Kidney (tissue), 14 donors: Measurements from ENCODE around the gene S100A14. TPM values are rescaled to one million over a fixed set of nuclear protein-coding genes. Genes with fewer than 3 reads are reported as not detected.

Experiments used
- DNase-seq, 5 donors: peaks; one replicate each; pipeline ENCODE4 v3.0.0-alpha.2; 2013 to 2020
- FAIRE-seq: peaks from 2 replicates; lab custom pipeline; 2012; peaks lifted over from hg19 to GRCh38; lab: Jason Lieb, UNC
- H3K27ac ChIP-seq, 2 donors: one replicate each; pipeline ENCODE4 v1.7.0; 2013; ENCODE audit warnings: low read depth in 2 of 2, low read length in 2 of 2, inconsistent platforms in 1 of 2
- H3K27me3 ChIP-seq: one replicate; pipeline ENCODE4 v1.7.1; 2013; ENCODE audit warnings: low read length, inconsistent platforms; ENCODE audit not compliant: control insufficient read depth, insufficient read depth
- H3K36me3 ChIP-seq, 3 donors: one replicate each; pipeline versions ENCODE4 v1.7.0 to v1.7.1; 2013; ENCODE audit warnings: low read length in 3 of 3, control low read depth in 1 of 3, inconsistent platforms in 1 of 3; ENCODE audit not compliant: insufficient read depth in 3 of 3, control insufficient read depth in 2 of 3
- H3K4me1 ChIP-seq, 3 donors: one replicate each; pipeline versions ENCODE4 v1.7.0 to v1.7.1; 2013; ENCODE audit warnings: low read length in 3 of 3, inconsistent platforms in 1 of 3, low read depth in 1 of 3; ENCODE audit not compliant: control insufficient read depth in 2 of 3, insufficient read depth in 2 of 3
- H3K4me3 ChIP-seq, 3 donors: one replicate each; pipeline versions ENCODE4 v1.7.0 to v1.8.1; 2013; ENCODE audit warnings: low read length in 3 of 3, control low read depth in 1 of 3, inconsistent platforms in 1 of 3
- H3K9ac ChIP-seq, 3 donors: one replicate each; pipeline versions ENCODE4 v1.7.0 to v1.7.1; 2013; ENCODE audit warnings: low read length in 3 of 3, control low read depth in 1 of 3, inconsistent platforms in 1 of 3
- H3K9me3 ChIP-seq, 3 donors: one replicate each; pipeline versions ENCODE4 v1.7.0 to v1.7.1; 2013; ENCODE audit warnings: low read length in 3 of 3, control low read depth in 1 of 3, inconsistent platforms in 1 of 3; ENCODE audit not compliant: control insufficient read depth in 2 of 3, insufficient read depth in 1 of 3
- intact Hi-C: fragments of 100-400 bp; cut with DNase I; formaldehyde crosslinking; loops from one replicate; pipeline ENCODE4 v1.11.1; 2022
- polyA plus RNA-seq: library from polyadenylated mRNA; stranded (reverse); fragments of 350-450 nt; fragmentation: Illumina TruSeq; extraction: RNeasy Lipid Tissue Mini Kit (QIAGEN cat#74804); gene quantifications from one replicate; pipeline ENCODE4 v1.2.3, GENCODE V29; 2014; ENCODE audit warnings: low read depth, low replicate concordance; ENCODE audit not compliant: insufficient read depth
- total RNA-seq: library from RNA; stranded (reverse); fragmentation: NEBNext Ultra II Directional; extraction: Animal tissue kit (Norgen Biotek cat#: 25700); gene quantifications from one replicate; pipeline ENCODE4 v1.2.1, GENCODE V29; 2021
- TF ChIP-seq, protein P1 (sequence below): IDR thresholded peaks from 3 replicates; pipeline ENCODE4 v1.5.1; 2012; ENCODE audit warnings: mild to moderate bottlenecking, moderate library complexity, borderline replicate concordance; ENCODE audit not compliant: insufficient read depth; ENCODE audit errors: extremely low read depth
- donor health status: control.
- donor health status: control.
- donor health status: control.
- donor health status: control.
- donor health status: control.
- donor health status: DM: yes; HTN: yes; CAD: no.
- donor health status: Normal renal cell carcinoma (clear cell type).

S100A14 gene
- total and polyA plus RNA-seq, 2 donors from 2014 or later: 35.6 to 75.9 TPM

DNA sequence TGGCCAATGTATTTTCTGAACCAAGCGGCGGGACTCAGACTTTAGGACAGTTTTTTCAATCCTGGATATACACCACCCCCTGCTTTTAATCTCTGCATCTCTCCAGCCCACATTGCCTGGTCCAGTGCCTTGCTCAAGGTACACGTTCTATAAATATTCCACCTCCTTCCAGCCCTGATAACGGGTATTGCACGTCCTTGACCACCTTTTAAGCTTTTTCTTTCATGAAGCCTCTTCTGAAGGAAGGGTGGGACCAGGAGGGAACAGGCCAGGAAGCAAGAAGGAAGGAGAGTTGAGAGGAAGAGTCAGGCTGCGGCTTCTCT is 6.6 kb downstream of the S100A14 start:
- FAIRE-seq (no peak), DNase-seq (no peak)
- Histone ChIP-seq H3K27me3 (no peaks in the 10 kb centered on the region), H3K9me3 (no peaks in the 10 kb centered on the region), H3K27ac (peak overlapping the region; percentile 78 to 93), H3K36me3 (peaks cover 0 to 8% (median 2%) of the 10 kb centered on the region in 3 donors), H3K9ac (peak overlapping the region in 1 of 3 donors; percentile 86), H3K4me1 (peaks cover 7 to 19% (median 17%) of the 10 kb centered on the region in 3 donors), H3K4me3 (peak overlapping the region in 1 of 3 donors; percentile 62)
- TF ChIP-seq, protein P1, sequence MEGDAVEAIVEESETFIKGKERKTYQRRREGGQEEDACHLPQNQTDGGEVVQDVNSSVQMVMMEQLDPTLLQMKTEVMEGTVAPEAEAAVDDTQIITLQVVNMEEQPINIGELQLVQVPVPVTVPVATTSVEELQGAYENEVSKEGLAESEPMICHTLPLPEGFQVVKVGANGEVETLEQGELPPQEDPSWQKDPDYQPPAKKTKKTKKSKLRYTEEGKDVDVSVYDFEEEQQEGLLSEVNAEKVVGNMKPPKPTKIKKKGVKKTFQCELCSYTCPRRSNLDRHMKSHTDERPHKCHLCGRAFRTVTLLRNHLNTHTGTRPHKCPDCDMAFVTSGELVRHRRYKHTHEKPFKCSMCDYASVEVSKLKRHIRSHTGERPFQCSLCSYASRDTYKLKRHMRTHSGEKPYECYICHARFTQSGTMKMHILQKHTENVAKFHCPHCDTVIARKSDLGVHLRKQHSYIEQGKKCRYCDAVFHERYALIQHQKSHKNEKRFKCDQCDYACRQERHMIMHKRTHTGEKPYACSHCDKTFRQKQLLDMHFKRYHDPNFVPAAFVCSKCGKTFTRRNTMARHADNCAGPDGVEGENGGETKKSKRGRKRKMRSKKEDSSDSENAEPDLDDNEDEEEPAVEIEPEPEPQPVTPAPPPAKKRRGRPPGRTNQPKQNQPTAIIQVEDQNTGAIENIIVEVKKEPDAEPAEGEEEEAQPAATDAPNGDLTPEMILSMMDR: no peak
- intact Hi-C loops: no loop called here

DNA sequence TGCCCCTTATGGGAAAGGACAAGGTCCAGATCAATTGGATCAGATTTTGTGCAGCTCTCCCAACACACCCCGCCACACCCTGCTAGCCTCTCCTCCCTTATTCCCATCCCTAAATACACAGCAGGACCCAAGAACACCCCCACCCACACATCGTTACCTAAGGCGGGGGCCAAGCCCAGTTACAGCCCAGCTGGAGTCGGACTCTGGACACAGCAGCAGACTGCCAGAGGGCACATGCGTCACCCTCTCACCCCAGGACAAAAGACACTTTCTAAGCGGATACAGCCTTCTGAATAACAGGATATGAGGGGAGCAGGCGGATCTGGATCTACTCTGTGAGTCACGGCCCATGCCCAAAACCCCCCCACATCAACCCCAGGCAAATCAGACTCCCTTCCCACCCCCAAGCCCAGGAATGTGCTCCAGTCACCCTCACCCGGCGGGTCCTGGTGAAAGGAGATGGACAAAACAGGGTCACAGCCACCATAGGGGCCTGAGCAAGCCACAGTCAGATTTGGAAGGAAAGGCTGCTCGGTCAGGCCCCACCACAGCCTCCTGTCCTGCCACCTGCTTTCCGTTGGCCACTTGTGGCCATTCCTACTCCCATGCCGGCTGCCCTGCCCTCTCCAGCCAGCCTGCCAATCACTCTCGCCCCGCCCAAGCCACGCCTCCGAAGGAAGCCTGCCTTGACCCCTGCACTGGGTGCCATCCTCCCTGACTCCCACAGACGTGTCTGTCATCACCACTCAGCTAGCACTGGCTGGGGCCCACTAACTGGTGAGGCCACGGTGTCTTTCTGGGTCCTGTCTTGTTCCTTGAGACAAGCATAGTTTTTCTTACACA is 7.2 kb downstream of the S100A14 start:
- peaks cover 0 to 8% (median 2%) of the 10 kb centered on the region in 3 donors for H3K36me3 ChIP-seq
- H3K4me3 ChIP-seq: peak overlapping the region; percentile 31 to 62 (median 41)
- H3K9me3 ChIP-seq: no peaks in the 10 kb centered on the region
- intact Hi-C loops: no loop called here
- peaks cover 7 to 19% (median 17%) of the 10 kb centered on the region in 3 donors for H3K4me1 ChIP-seq
- TF ChIP-seq, protein P1: no peak
- FAIRE-seq (no peak), DNase-seq (peak; percentile 65 to 92 (median 84))
- peak overlapping the region; percentile 89 to 93 for H3K27ac ChIP-seq
- no peaks in the 10 kb centered on the region for H3K27me3 ChIP-seq
- H3K9ac ChIP-seq: peak overlapping the region in 2 of 3 donors; percentile 20 to 86

DNA sequence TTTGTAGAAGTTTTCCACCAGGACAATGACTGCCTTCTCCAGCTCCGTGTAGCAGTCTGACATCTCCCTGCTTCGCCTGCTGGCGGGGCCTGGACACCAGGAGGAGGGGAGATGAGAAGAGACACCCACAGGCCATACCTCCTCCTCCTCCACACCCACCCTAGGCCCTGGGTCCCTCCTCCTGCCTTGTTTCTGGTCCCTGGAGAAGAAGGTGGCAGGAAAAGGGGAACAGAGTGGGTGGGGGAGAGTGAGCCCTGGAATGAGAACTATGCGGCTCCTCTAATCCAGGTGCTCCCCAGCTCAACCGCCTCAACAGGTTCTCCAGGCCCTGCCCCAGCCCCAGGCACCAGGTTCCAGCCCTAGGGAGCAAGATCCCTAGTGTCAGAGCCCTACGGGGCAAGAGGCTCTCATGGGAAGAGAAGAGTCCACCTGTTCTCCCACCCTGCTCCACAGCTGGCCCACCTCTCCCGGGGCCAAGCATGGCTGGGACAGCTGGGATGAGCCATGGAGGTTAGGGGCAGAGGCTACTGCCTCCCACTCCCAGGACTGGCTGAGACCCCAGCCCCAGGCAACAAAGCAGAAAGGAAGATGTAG is 7.9 kb downstream of the S100A14 start:
- intact Hi-C loops: no loop called here
- TF ChIP-seq, protein P1: no peak
- FAIRE-seq: no peak
- peak overlapping the region in 2 of 3 donors; percentile 20 to 86 for H3K9ac ChIP-seq
- peak in 4 of 5 donors; percentile 46 to 69 (median 53) for DNase-seq
- H3K27ac ChIP-seq: peak overlapping the region; percentile 89 to 93
- peak overlapping the region; percentile 31 to 62 (median 41) for H3K4me3 ChIP-seq
- H3K4me1 ChIP-seq: peaks cover 5 to 19% (median 17%) of the 10 kb centered on the region in 3 donors
- H3K36me3 ChIP-seq: peaks cover 0 to 8% (median 2%) of the 10 kb centered on the region in 3 donors
- no peaks in the 10 kb centered on the region for H3K27me3 ChIP-seq
- no peaks in the 10 kb centered on the region for H3K9me3 ChIP-seq
